ENCODE data around the gene FCSK.
A peak's percentile ranks its signal among the peaks of the same experiment; 100 is the strongest.
"Not testable (repeated sequence)": the region's sequence is repeated elsewhere in the genome, so short reads cannot be mapped to it uniquely, and the experiment has no call there.

The FCSK gene

DNA sequence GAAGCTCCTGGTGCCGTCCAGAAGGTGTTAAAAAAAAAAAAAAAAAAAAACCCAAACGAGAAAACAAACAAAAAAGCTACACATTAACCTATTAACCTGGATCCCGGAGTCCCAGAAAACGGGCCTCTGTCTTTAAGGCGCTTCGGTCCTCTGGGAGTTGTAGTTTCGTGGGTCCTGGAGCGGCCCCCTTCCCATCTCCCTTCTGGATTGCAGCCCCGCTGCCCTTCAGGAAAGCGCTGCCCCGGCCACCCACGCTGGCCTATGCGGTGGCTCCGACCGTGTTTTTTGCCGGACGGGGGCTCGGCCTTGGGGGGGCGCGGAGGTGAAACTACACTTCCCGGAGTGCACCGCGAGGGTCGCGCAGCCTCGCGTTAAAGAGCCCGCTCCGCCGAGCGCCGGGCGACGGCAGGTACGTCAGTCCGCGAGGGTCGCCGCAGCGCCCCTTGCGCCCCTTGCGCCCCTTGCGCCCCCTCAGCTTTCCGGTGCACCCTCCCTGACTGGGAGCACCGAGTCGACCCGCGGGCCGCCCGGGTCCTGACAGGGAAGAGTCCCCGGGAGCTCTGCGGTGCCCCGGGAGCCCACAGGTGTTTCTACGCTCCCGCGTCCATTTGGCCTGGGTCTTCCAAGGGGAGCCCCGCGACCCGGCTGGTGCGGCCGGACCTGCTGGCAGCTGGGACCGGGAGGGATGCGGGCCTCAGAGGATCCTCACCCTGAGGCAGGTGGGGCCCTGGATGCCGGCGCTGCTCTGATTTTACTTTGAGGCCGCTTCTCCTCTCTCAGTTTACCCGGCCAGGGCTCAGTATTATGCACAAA lies at the start of gene FCSK:
TSS of gene FCSK (plus strand) at position 374 of the 813 bp plus-strand sequence. CDS start 8,596 bp downstream, outside the sequence.
- DNase-seq (ENCODE audit: low read depth) = no peak
- peak within 1 kb of the TSS; percentile 92 for H3K4me3 ChIP-seq (ENCODE audit: low read depth, low read length)

DNA sequence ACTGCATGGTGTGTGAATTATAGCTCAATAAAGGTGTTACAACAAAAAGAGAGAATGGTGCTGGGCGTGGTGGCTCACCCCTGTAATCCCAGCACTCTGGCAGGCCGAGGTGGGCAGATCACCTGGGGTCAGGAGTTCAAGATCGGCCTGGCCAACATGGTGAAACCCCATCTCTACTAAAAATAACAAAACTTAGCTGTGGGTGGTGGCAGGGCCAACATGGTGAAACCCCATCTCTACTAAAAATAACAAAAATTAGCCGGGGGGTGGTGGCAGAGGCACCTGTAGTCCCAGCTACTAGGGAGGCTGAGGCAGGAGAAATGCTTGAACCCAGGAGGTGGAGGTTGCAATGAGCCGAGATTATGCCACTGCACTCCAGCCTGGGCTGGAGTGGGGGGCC lies 48.3 kb upstream of the FCSK start:
- DNase-seq (ENCODE audit: low read depth); H3K4me3 ChIP-seq (ENCODE audit: low read depth, low read length): not testable (repeated sequence)

DNA sequence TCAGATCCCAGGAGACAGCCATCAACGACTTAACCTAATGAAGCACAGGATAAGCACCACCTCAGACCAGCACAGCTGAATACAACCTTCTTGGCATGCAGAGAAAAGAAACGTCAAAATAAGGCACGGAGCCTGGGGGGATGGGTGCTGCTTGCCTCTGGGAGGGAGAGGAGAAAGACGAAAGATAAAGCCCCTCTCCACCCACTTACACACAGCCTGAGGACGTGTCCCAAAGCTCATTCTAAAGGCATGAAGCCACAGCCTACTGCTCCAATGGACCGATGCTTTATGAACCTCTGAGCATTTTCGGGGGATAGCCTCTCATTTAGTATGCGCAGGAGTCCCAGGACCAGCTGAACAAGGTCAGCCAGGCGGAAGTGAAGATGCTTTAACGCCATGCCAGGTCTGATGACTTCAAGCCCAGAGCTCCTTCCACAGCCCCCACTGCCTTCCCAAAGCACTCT lies 46.6 kb upstream of the FCSK start:
- no peak overlapping the region for H3K4me3 ChIP-seq (ENCODE audit: low read depth, low read length)
- no peak for DNase-seq (ENCODE audit: low read depth)

DNA sequence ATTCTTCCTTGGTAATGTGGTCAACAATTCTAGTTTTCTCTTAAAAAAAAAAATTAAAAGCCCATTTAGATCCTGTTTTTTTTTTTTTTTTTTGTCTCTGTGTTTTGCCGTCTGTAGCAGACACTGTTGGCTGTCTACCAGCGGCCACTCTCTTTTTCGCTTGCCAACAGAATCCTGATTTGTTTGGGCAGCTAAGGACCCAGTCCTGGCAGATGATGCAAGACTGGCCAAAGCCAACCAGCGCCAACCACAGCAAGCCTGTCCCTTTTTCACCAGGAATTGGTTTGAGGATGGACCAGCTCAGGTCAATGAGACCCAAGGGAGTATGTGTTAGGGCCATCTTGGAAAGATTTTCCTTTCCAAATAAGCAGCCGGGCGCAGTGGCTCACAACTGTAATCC lies 43.7 kb upstream of the FCSK start:
- H3K4me3 ChIP-seq (ENCODE audit: low read depth, low read length) = no peak overlapping the region

DNA sequence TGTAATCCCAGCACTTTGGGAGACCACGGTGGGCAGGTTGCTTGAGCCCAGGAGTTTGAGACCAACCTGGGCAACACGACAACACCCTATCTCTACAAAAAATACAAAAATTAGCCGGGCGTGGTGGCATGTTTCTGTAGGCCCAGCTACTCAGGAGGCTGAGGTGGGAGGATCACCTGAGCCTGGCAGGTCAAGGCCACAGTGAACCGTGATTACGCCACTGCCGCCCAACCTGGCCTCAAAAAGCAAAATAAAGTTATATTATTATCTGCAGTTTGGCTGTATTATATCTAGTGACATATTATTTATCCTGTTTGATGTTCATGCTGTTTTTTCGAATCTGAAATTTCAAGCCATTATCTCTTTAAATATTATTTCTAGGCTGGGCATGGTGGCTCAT lies 42.0 kb upstream of the FCSK start:
- H3K4me3 ChIP-seq (ENCODE audit: low read depth, low read length) = no peak overlapping the region
- no peak for DNase-seq (ENCODE audit: low read depth)

More for the DNA sequence above, 43.7 kb upstream of the FCSK start:
- DNase-seq (ENCODE audit: low read depth) = no peak

DNA sequence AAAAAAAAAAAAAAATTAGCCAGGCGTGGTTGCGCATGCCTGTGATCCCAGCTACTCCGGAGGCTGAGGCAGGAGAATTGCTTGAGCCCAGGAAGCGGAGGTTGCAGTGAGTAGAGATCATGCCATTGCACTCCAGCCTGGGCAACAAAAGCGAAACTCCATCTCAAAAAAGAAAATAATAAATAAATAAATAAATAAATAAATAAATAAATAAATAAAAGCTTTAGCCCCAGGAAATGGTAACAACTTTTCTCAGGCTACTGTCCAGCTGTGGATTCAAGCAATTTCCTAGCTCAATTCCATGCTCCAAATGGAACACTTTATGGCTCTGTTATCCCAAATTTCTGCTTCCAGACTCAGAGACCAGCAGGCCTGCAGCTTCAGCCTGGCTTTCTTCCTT lies 40.8 kb upstream of the FCSK start:
- not testable (repeated sequence) for H3K4me3 ChIP-seq (ENCODE audit: low read depth, low read length); DNase-seq (ENCODE audit: low read depth)

DNA sequence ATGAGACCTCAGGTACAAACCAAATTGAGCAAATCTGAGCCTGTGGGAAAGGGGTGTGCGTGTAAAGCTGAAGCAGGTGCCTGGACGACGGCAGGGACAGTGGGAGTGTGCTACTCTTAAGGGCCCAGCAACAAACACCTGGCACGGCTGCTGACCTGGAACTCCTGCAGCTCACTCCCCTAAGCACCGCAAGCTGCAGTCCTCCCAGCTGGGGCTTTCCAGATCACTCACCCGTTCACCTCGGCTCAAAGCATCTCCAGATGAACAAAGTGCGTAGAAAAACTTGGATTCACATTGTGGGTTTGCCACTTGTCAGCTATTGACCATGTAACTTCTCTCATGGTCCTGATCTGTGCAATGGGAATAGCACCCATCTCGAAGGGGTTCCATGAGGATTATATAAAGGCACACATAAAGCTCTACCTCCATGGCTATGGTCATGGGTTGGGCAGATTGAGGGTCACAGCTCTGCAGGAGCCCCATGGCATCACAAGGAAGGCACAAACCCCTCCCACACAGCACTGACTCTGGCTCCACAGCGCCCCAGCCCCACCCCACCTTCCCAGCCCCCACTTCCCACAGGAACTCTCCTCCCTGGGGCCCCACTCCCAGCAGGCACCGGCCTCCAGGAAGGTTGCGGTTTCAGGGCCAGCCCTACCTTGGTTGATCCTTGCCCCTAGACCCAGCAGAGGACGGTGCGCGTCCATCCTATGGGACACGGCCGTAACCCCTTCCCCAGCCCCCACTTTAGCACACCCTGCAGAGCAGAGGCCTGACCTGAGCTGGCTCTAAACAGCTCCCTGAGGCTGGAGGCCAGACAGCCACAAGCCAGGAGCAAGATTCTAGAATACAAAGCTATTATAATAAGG lies 37.4 kb upstream of the FCSK start:
- no peak for DNase-seq (ENCODE audit: low read depth)
- no peak overlapping the region for H3K4me3 ChIP-seq (ENCODE audit: low read depth, low read length)

DNA sequence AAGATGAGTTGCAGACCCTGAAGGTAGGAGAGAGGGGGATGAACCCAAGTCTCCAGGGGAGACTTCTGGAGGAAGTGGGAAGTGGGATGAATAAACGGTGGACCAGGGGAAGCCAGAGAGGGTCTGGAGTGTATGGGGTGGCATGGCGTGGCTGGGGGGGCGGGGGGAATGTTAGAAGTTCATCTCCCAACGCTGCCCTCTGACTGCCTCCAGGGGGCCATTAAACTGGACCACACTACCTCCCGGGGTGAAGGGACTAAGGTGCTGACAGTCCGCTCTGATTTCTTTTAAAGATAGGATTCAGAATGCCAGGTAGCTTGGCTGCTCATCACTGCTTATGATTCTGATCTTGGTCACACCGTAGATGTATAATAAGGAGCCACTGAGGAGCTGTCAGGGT lies 36.7 kb upstream of the FCSK start:
- no peak for DNase-seq (ENCODE audit: low read depth)
- H3K4me3 ChIP-seq (ENCODE audit: low read depth, low read length) = no peak overlapping the region

DNA sequence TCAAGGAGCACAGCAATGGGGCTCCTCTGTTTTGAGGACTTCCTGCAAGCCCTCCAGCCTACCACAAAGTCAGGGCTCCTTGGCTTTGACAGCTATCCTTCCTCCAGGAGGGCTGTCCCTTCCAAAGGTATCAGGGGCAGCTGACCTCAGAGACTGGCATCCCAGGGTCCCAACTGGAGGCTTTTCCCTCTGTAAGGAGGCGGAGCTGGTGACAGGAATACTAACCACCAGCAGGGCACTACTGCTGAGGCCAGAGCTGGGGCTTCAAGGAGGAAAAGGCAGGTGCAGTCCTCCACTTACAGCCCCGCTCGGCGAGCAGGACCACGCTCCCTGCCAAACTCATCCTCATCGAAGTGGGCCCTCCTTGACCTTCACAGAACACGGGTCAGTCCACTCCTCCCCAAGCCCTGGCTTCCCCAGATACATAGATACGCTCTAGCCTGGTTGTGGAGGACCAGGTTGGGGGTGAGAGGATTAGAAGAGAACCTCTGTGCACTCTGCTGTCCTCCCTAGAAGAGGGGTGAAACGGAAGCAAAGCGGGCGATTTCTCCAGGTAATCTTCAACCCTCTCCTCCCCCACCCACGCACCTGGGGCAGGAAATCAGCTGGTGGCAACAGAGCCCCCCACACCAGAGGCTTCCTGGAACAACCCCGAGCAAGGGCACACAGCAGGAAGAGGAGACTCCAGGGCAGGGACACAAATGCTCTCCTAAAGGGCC lies 36.0 kb upstream of the FCSK start:
- DNase-seq (ENCODE audit: low read depth) = no peak
- no peak overlapping the region for H3K4me3 ChIP-seq (ENCODE audit: low read depth, low read length)

DNA sequence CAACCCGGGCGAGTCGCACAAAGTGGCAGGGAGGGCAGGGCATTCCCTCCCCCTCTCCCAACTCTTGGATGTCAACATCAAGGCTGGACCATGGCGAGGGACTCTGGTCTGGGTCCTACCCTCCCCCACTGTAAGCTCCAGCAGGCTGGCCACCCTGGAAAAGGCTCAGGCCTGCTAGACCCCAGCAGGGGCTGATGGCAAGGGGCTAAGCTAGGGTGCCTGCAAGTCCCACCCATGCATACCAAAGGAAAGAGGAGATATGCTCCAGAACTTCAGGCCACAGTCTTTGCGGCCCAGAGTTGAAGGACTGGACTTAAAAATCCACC lies 35.4 kb upstream of the FCSK start:
- no peak for DNase-seq (ENCODE audit: low read depth)
- no peak overlapping the region for H3K4me3 ChIP-seq (ENCODE audit: low read depth, low read length)

DNA sequence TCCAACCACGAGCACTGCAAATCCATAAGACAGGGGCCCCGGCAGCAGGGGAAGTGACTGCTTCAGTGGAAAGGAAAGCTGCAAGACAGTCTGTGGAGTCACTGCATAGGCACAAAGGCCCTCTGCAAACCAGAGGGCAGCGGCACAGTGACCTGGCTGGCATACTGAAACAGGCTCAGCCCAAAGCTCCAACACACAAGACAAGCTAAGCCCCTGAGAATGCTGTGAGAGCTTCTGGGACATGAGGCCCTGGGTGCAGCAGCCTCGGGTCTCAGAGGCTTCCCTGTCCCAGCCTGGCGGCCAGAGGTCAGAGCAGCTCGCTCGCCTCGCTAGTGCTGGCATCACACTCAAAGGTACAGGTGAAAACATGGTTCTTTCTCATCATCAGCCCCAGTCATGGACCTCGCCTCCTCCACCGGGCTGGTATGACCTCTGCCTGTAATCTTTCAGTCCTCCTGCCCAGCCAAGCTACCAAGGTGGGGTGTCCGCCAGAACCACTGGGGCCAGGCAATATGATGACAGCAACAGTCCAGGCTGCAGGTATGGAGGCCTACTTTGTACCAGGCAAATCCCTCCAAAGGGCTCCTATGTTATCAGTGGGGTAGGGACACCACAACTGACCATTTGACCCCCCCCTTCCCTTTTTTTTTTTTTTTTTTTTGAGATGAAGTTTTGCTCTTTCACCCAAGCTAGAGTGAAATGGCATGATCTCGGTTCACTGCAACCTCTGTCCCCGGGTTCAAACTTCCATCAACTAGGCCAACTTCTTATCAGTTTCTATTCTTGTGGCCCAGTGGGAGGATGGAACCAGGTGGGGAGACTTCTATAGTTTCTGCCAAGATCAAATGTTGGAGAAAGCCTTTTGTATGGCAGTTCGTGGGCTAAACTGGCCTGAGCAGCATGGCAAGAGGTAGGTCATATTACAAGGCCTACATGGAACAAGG lies 34.7 kb upstream of the FCSK start:
- DNase-seq (ENCODE audit: low read depth) = no peak
- no peak overlapping the region for H3K4me3 ChIP-seq (ENCODE audit: low read depth, low read length)

DNA sequence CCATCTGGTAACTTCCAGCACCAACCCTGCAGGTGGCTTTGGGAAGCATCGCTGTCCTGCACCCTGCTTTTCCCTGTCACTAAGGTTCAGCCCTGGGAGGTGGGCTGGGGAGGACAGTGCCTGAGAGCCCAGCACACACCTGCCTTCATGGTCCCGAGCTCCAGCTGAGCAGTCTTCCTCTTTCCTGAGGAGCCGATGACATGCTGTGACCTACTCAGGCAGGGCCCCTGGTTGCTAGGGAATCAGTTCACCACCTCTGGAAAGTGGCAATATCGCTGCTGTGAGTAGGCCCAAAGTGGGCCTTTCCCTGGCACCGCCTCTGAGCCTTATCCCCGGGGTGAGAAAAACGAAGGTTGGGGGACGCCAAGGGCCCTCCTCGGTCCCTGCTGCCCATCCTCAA lies 33.4 kb upstream of the FCSK start:
- DNase-seq (ENCODE audit: low read depth) = no peak
- no peak overlapping the region for H3K4me3 ChIP-seq (ENCODE audit: low read depth, low read length)

DNA sequence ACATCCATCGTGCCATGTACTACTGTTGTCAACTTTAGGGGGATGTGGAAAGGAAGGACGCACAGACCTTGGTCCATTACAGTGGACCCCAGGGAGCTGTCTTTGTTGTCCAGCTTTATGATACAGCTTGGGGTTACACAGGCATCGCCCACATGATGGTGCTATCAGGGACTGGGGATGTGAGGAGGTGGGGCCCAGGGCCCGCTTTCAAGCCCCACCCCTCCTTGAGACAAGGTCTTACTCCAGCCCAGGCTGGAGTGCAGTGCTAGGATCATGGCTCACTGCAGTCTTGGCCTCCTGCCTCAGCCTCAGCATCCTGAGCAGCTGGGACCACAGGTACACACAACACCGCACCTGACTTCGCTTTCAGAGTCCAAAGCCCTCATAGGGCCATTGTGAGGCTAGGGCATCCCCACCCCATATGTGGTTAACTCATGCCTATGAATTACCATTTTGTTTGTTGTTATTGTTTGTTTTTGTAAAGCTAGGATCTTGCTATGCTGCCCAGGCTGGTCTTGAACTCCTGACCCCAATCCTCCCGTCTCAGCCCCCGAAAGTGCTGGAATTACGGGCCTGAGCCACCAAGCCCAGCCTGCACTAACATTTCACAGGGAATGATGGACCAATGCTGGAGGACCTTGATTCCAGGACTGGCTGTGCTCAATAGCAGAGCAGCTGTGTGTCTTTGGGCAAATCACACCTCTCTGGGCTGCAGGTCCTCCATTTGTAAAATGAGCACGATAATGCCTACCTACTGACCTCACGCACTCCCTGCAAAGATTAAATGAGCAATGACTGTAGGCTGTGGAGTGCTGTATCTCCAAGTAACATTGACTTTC lies 32.7 kb upstream of the FCSK start:
- no peak overlapping the region for H3K4me3 ChIP-seq (ENCODE audit: low read depth, low read length)
- DNase-seq (ENCODE audit: low read depth) = no peak

DNA sequence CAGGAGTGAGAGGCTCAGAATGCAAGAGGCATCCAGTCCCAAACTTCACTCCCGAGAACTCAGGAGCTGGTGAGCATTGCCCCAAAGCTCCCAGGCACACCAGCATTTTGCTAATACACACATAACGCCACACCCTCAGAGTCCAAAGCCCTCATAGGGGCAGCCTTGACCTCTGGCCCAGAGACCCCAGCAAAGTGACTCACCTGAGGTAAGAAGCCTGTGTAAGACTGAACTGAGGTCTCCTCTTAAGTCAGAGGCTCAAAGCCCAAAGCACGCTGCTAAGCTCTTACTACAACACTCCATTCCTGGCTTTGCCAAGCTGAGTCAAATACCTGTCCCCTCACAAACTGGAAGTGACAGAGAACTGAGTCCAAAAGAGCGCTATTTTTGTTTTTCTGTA lies 31.9 kb upstream of the FCSK start:
- no peak overlapping the region for H3K4me3 ChIP-seq (ENCODE audit: low read depth, low read length)
- DNase-seq (ENCODE audit: low read depth) = no peak

DNA sequence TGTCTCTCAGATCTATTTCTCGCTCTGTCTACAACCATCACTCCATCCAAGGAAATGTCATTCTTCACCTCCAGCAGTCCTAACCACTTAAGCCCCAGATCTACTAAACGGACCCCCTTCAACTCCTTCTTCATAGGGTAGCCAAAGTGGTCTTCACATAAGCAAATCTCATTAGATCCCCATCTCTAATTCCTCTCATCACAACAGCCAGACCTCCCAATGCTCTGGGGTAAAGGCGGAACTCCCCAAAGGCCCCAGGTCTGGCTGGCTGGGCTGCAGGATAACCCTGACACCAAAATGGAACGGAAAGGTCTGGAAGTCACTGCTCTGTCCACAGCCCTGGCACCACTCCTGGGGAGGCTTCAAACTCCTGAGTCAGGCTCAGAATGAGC lies 26.6 kb upstream of the FCSK start:
- no peak for DNase-seq (ENCODE audit: low read depth)
- H3K4me3 ChIP-seq (ENCODE audit: low read depth, low read length) = no peak overlapping the region

DNA sequence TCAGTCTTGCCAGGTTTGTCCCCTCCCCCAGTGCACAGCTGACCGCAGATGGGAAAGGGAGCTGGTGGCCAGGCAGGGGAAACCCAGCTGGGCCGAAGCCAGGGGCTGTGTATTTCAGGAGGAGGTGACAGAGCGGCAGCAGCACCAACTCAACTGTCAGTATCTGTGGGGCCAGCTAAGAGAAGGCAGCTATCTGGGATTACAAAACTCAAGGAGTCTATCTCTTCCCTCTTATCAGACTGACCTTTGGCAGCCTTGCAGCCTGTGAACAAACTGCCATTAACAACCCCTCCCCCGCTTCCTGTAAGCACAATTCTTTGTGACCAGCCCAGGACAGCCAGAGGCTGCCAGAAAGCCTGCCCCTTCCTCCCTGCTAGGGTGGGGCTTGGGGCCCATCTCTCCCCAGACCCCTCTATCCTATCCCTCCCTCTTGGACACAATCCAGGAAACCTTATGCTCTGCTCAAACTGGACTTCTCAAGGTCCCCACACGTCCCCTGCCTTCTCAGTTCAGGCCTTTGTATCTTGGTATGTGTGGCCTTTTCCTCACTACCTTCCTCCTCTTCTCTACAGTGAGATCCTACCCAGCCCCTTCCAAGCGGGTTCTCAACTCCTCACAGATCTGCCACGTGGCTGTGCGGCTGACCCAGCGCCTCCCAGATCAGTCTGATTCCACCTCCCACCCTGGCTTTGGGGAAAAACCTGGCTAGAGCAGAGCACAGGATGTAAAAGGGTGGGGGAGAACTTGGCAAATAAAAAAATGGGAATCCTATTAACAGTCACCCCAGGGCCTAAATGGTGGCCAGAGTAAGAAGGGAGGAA lies 26.0 kb upstream of the FCSK start:
- peak; percentile 81 for DNase-seq (ENCODE audit: low read depth)
- H3K4me3 ChIP-seq (ENCODE audit: low read depth, low read length) = no peak overlapping the region

DNA sequence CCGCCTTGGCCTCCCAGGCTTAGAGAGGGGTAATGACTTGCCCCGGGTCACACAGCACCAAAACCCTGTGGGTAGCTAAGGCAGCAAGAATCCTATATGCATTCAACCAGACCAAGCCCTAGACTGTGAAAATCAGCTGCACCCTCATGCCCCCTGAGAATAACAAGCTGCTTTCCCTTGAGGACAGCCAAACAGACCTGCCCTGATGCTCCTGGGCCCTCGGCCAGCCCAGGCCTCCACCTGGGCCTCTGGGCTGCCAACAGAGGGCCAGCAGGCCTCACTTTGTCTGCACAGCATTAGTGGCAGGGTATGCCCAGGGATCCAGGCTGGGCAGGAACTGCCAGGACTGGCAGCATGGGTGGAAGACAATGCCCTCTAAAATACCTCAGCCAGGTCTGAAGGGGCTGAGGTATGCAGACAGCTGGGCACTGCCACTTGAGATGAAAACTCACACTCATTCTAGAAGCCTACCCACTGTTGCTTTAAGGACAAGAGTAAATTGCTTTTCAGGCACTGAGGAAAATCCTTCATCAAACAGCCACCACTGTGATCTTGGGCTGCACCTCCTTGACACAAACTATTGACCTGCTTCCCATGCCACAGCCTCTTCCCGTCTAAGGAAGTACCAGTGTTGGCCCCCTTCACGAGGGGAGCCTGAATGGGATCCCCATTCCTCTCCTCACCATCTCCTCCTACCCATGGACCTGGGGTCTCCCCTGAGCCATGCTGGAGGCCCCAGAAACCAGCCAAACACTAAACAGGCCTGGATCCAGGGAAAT lies 24.3 kb upstream of the FCSK start:
- no peak overlapping the region for H3K4me3 ChIP-seq (ENCODE audit: low read depth, low read length)
- DNase-seq (ENCODE audit: low read depth) = no peak

Measured in skeletal muscle cell (primary cell).